Gastrocnemius medialis (tissue), 4 donors: ENCODE measurements around the gene DTNBP1.

Experiments used
- CTCF ChIP-seq, 5 experiments: fragments of 450-650 bp in 3 of 5; fragments of 200-600 bp in 2 of 5; sonication (generic) in 2 of 5; IDR thresholded peaks in 4 of 5; conservative IDR thresholded peaks in 1 of 5; 1 replicate in 4 of 5; 2 replicates in 1 of 5; pipeline ENCODE4 v1.5.1; 2016 to 2019; ENCODE audit warnings: antibody characterized with exemption in 5 of 5, mild to moderate bottlenecking in 3 of 5, moderate library complexity in 3 of 5
- POLR2A ChIP-seq, 2 donors: fragments of 450-650 bp; IDR thresholded peaks; one replicate each; pipeline ENCODE4 v1.6.1; 2017; ENCODE audit warnings: antibody characterized with exemption in 2 of 2, mild to moderate bottlenecking in 2 of 2, moderate library complexity in 2 of 2

- peak; percentile 98 to 100 (median 98) for TF ChIP-seq CTCF (IDR thresholded peaks at IDR 0.05 in 4 of 5, conservative IDR thresholded peaks at IDR 0.05 in 1 of 5)
- TF ChIP-seq POLR2A (IDR thresholded peaks at IDR 0.05), result no peak
Observed at GRCh38 chr6:15691250-15691869, 28.5 kb upstream of the DTNBP1 start.
